Measurements from ENCODE around the gene AMIGO2. TPM values are rescaled to one million over a fixed set of nuclear protein-coding genes. Genes with fewer than 3 reads are reported as not detected.

The AMIGO2 gene
- total and polyA plus RNA-seq, 7 donors: 0.48 to 1.1 (median 0.64) TPM

DNA sequence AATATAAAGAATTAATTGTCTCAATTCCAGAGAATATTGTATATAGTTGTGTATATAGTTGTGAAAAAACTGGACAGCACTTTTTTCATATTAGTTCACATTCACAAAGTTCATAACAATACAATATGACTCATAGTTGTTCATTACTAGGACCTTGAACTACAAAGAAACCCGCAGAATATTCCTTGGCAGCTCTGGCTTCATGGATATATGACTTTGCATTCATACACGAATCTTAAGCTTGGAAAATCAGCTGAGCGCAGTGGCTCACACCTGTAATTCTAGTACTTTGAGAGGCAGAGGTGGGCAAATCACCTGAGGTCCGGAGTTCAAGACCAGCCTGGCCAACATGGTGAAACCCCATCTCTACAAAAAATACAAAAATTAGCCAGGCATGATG, 38.4 kb downstream of the AMIGO2 start:
- no peaks in the 10 kb centered on the region for H3K36me3 ChIP-seq (ENCODE audit: insufficient read depth in 1 of 2, low read depth in 1 of 2)
- H3K27ac ChIP-seq: no peak overlapping the region
- H3K27me3 ChIP-seq (ENCODE audit: insufficient read depth in 3 of 3, low read length in 2 of 3): no peaks in the 10 kb centered on the region
- intact Hi-C loops (cut with DNase I): no loop called here
- WGBS, 3 donors: 86 to 91% (median 88%) methylated on average over 4 of the region's 4 CpGs
- ATAC-seq: no peak
- no peak for DNase-seq
- no peak overlapping the region for H3K4me3 ChIP-seq
- no peaks in the 10 kb centered on the region for H3K4me1 ChIP-seq
- peaks cover 3% of the 10 kb centered on the region for H3K9me3 ChIP-seq
- TF ChIP-seq, protein P1, sequence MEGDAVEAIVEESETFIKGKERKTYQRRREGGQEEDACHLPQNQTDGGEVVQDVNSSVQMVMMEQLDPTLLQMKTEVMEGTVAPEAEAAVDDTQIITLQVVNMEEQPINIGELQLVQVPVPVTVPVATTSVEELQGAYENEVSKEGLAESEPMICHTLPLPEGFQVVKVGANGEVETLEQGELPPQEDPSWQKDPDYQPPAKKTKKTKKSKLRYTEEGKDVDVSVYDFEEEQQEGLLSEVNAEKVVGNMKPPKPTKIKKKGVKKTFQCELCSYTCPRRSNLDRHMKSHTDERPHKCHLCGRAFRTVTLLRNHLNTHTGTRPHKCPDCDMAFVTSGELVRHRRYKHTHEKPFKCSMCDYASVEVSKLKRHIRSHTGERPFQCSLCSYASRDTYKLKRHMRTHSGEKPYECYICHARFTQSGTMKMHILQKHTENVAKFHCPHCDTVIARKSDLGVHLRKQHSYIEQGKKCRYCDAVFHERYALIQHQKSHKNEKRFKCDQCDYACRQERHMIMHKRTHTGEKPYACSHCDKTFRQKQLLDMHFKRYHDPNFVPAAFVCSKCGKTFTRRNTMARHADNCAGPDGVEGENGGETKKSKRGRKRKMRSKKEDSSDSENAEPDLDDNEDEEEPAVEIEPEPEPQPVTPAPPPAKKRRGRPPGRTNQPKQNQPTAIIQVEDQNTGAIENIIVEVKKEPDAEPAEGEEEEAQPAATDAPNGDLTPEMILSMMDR (IDR thresholded peaks at IDR 0.05): no peak

DNA sequence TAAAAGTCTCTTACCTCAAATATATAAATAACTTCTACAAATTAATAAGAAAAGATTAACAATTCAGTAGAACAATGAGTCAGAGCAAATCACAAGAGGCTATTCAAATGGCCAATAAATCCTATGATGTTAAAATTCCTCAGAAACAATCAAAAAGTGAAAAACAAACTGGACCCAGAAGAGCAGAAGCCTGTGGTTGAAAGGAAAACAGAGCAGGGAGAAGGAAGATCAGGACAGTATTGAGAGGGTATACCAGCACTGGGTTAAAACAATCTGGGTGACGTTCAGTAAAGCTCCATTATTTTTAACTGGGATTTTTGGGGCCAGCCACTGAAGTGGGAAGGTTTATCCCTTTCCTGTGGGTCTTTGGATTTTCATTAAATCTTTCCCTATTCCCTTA, 40.0 kb downstream of the AMIGO2 start:
- ATAC-seq (no peak), DNase-seq (no peak)
- TF ChIP-seq, protein P1 (IDR thresholded peaks at IDR 0.05): no peak
- 70 to 88% (median 75%) methylated on average over 1 of the region's 1 CpG for WGBS, 3 donors
- intact Hi-C loops (cut with DNase I): loop anchor here (10.0 kb wide), 3 partner anchors 365 to 645 kb away; no protein-coding TSS in a partner anchor
- no peaks in the 10 kb centered on the region for H3K27me3 ChIP-seq (ENCODE audit: insufficient read depth in 3 of 3, low read length in 2 of 3)
- no peaks in the 10 kb centered on the region for H3K4me1 ChIP-seq
- no peak overlapping the region for H3K4me3 ChIP-seq
- no peak overlapping the region for H3K27ac ChIP-seq
- peaks cover 3% of the 10 kb centered on the region for H3K9me3 ChIP-seq
- H3K36me3 ChIP-seq (ENCODE audit: insufficient read depth in 1 of 2, low read depth in 1 of 2): no peaks in the 10 kb centered on the region

DNA sequence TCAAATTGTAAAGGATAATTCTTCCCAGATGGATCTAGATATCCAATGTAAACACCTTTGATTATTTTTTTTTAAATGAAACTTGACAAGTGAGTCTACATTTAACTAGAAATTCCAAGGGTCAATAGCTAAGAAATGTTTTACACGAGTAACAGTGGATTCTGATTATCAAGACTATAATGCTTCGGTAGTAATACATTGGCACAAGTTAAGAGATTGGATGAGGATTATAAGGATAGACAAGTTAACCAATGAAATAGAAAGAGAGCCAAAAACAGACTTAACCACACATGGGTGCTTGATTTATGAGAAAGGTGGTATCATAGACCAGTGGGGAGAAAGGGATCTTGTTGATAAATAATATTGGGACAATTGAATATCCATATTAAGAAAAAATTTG, 40.7 kb downstream of the AMIGO2 start:
- H3K9me3 ChIP-seq: peaks cover 3% of the 10 kb centered on the region
- H3K4me1 ChIP-seq: no peaks in the 10 kb centered on the region
- H3K27me3 ChIP-seq (ENCODE audit: insufficient read depth in 3 of 3, low read length in 2 of 3): no peaks in the 10 kb centered on the region
- intact Hi-C loops (cut with DNase I): loop anchor here (10.0 kb wide), 3 partner anchors 366 to 646 kb away; no protein-coding TSS in a partner anchor
- TF ChIP-seq, protein P1 (IDR thresholded peaks at IDR 0.05): no peak
- ATAC-seq (no peak), DNase-seq (no peak)
- 68 to 82% (median 82%) methylated on average over 2 of the region's 2 CpGs for WGBS, 3 donors
- H3K4me3 ChIP-seq: no peak overlapping the region
- H3K27ac ChIP-seq: no peak overlapping the region
- H3K36me3 ChIP-seq (ENCODE audit: insufficient read depth in 1 of 2, low read depth in 1 of 2): no peaks in the 10 kb centered on the region

DNA sequence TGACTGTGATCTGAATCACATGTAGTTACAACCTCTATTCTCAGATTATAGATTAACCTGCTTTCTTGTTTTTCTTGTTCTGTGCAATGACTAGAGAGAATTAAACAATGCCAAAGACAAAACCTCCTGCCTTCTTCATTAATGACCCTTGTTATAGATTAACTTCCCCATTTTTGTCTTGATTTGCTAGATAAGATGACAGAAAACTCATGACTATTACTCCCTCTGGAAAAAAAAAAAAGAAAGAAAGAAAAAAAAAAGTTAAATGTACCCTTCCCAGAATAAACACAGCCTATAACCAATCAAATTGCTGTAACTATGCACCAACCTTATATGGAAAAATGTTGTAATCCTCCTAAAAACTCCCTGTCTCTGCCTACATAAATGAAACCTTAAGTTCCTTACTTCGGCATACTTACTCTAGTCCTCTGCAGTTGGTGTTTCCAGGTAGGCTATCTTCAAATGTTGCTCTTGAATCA, 41.5 kb downstream of the AMIGO2 start:
- 81 to 86% (median 85%) methylated on average over 1 of the region's 1 CpG for WGBS, 3 donors
- Histone ChIP-seq H3K27me3 (ENCODE audit: insufficient read depth in 3 of 3, low read length in 2 of 3) (no peaks in the 10 kb centered on the region), H3K36me3 (ENCODE audit: insufficient read depth in 1 of 2, low read depth in 1 of 2) (no peaks in the 10 kb centered on the region), H3K9me3 (peaks cover 3% of the 10 kb centered on the region), H3K4me3 (no peak overlapping the region), H3K4me1 (no peaks in the 10 kb centered on the region), H3K27ac (no peak overlapping the region)
- intact Hi-C loops (cut with DNase I): loop anchor here (10.0 kb wide), 3 partner anchors 366 to 646 kb away; no protein-coding TSS in a partner anchor
- TF ChIP-seq, protein P1 (IDR thresholded peaks at IDR 0.05): no peak
- no peak for ATAC-seq
- no peak for DNase-seq

DNA sequence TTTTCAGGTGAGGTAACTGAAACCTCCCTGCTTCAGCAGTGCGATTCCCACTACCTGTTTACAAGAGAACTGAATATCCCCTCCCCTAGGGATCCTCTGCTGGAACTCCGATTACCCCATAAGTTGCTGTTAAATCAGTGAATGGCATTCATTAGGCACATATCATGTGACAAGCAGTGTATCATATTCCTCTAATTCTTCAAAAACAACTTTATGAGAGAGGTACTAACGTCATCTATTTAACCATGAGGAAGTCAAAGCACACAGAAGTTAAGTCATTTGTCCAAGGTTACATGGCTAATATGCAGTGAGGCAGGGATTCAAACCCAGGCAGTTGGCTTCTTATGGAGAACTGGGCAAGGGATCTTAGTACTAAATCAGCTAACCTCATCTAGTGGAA, 44.3 kb downstream of the AMIGO2 start:
- no peak overlapping the region for H3K4me3 ChIP-seq
- TF ChIP-seq, protein P1 (IDR thresholded peaks at IDR 0.05): no peak
- ATAC-seq (no peak), DNase-seq (no peak)
- H3K4me1 ChIP-seq: peaks cover 2% of the 10 kb centered on the region
- H3K36me3 ChIP-seq (ENCODE audit: insufficient read depth in 1 of 2, low read depth in 1 of 2): no peaks in the 10 kb centered on the region
- no peak overlapping the region for H3K27ac ChIP-seq
- intact Hi-C loops (cut with DNase I): loop anchor here (10.0 kb wide), 3 partner anchors 369 to 649 kb away; no protein-coding TSS in a partner anchor
- no peaks in the 10 kb centered on the region for H3K9me3 ChIP-seq
- 36 to 52% (median 41%) methylated on average over 3 of the region's 3 CpGs for WGBS, 3 donors
- H3K27me3 ChIP-seq (ENCODE audit: insufficient read depth in 3 of 3, low read length in 2 of 3): no peaks in the 10 kb centered on the region
